ENCODE data around the gene ABCC8. TPM values are rescaled to one million over a fixed set of nuclear protein-coding genes. Genes with fewer than 3 reads are reported as not detected.

Gene ABCC8
- total and polyA plus RNA-seq, 10 of the 15 experiments (the other 5 are each of a cell fraction or from before 2014, with no cell fraction given): not detected

GRCh38 chr11:17479284-17480214, 2.9 kb upstream of the ABCC8 start (continued):
- TF ChIP-seq E2F8 (IDR thresholded peaks at IDR 0.05; ENCODE audit: low read depth, partially characterized antibody): no peak
- no peak for TF ChIP-seq NBN (IDR thresholded peaks at IDR 0.05)
- no peak for TF ChIP-seq RCOR1 (conservative IDR thresholded peaks at IDR 0.05; ENCODE audit: low read depth, low read length)
- TF ChIP-seq, protein P1, sequence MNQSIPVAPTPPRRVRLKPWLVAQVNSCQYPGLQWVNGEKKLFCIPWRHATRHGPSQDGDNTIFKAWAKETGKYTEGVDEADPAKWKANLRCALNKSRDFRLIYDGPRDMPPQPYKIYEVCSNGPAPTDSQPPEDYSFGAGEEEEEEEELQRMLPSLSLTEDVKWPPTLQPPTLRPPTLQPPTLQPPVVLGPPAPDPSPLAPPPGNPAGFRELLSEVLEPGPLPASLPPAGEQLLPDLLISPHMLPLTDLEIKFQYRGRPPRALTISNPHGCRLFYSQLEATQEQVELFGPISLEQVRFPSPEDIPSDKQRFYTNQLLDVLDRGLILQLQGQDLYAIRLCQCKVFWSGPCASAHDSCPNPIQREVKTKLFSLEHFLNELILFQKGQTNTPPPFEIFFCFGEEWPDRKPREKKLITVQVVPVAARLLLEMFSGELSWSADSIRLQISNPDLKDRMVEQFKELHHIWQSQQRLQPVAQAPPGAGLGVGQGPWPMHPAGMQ (IDR thresholded peaks at IDR 0.05; ENCODE audit: borderline replicate concordance): no peak
- TF ChIP-seq POU2F2 (IDR thresholded peaks at IDR 0.05; ENCODE audit: borderline replicate concordance, low read depth, low read length): no peak
- no peak for TF ChIP-seq HSF1 (IDR thresholded peaks at IDR 0.05; ENCODE audit: low read depth, low read length)
